ENCODE data around the gene SCD. TPM values are rescaled to one million over a fixed set of nuclear protein-coding genes. Genes with fewer than 3 reads are reported as not detected.

Gene SCD
- total RNA-seq, 1 donor from 2014 or later, result 104 TPM

DNA sequence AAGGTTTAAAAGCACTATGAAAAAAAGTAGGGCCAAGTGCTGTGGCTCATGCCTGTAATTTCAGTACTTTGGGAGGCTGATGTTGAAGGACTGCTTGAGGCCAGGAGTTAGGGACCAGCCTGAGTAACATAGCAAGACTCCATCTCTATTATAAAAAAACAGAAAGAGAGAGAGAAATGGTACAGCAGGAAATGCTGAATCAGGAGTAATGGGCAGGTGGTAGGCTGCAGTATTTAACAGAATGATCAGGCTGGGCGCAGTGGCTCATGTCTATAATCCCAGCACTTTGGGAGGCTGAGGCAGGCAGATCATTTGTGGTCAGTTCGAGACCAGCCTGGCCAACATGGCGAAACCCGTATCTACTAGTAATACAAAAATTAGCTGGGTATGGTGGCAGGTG lies 49.6 kb downstream of the SCD start:
- DNase-seq (ENCODE audit: low read depth in 2 of 2), result no peak

DNA sequence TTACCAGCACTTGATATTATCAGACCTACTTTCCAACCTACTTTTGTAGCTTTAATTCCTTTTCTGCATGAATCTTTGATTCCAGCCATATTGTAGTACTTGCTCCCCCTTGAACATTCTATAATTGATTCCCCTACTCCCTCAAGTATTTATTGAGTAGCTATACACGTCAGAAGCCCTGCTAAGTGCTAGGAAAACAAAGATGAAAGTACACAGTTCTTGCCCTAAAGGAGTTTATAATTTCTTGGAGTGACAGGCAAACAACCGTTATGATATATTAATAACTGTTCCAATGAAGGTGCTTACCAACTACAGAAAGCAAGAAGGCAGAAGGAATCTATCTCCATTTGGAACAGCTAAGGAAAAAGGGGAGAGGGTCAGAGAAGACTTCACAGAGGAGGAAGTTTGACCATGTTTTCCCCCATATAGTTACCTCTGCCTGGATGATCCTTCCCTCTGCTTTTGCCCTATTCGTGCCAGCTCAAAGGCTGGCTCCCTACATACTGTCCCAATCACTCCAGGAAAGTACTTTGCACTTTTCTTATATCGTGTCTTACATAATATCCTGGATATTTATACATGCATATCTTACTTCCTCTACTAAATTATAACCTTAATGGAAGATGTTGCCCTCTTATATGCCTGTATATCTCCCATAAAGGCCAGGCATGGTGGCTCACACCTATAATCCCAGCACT lies 54.7 kb downstream of the SCD start:
- no peak for DNase-seq (ENCODE audit: low read depth in 2 of 2)

DNA sequence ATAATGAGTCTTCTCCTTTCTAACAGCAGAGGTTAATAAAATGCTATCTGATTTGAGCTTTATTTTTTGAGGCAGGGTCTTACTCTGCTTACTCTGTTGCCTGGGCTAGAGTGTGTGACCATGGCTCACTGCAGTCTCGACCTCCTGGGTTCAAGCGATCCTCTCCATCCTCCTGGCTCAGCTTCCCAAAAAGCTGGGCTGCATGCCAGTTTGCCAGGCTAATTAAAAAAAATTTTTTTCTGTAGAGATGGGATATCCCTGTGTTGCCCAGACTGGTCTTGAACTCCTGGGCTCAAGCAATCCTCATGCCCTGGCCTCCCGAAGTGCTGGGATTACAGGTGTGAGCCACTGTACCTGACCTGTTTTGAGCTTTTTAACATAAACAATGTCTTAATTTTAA lies 56.7 kb downstream of the SCD start:
- no peak for DNase-seq (ENCODE audit: low read depth in 2 of 2)

DNA sequence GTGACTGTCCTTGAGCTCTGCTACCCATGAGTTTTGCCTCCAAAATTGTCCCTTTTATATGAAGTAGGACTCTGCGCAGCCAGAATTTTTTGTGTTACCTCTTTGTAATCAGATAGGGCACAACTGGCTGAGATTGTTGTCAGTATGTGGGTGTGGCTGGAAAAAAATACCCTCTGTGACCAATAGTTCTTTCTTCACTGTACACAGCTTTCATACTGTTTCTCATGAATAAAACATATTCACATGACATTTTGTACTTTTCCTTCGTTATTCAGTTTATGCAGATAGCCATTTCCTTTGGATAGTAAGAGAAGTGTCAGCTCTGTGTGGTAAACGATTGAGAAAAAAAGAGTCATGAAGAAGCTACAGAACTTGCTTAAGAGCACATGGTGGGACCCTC lies 66.1 kb downstream of the SCD start:
- DNase-seq (ENCODE audit: low read depth in 2 of 2), result no peak

Other genes with a start within 250 kb of the SCD start
- gene ERLIN1, start 161.2 kb upstream of the SCD start, total RNA-seq, result 28.4 and 33.6 TPM in 2 replicates
- gene CHUK, start 117.6 kb upstream of the SCD start, total RNA-seq, result 16.2 and 19.1 TPM in 2 replicates
- 22.4 and 29.0 TPM in 2 replicates for gene CWF19L1, start 79.6 kb upstream of the SCD start, total RNA-seq
- gene BLOC1S2, start 60.6 kb upstream of the SCD start, total RNA-seq, result 25.8 and 45.6 TPM in 2 replicates
- not detected in 2 replicates for gene PKD2L1, start 17.0 kb upstream of the SCD start, total RNA-seq
- under 0.01 TPM in 1 of 2 replicates, not detected in the other for gene WNT8B, start 115.8 kb downstream of the SCD start, total RNA-seq
- gene SEC31B, start 172.6 kb downstream of the SCD start, total RNA-seq, result 0.90 and 1.8 TPM in 2 replicates
- gene NDUFB8, start 182.6 kb downstream of the SCD start, total RNA-seq, result 153 and 199 TPM in 2 replicates
- 6.4 and 8.2 TPM in 2 replicates for gene HIF1AN, start 188.7 kb downstream of the SCD start, total RNA-seq